H9 (cell line): ENCODE results near the gene FAP. TPM values are rescaled to one million over a fixed set of nuclear protein-coding genes. Genes with fewer than 3 reads are reported as not detected.

Experiments used
- DNase-seq: peaks from one replicate; pipeline ENCODE4 v3.0.0-alpha.2; 2017
- H2AFZ ChIP-seq: one replicate; pipeline ENCODE4 v1.6.1; 2013; ENCODE audit warnings: mild to moderate bottlenecking, low read length, control low read depth, moderate library complexity
- H2AK5ac ChIP-seq: 2 replicates; pipeline ENCODE4 v1.6.1; 2013; ENCODE audit warnings: low read length, control low read depth, mixed read lengths; ENCODE audit not compliant: insufficient read length
- H2BK120ac ChIP-seq: one replicate; pipeline ENCODE4 v1.6.1; 2013; ENCODE audit warnings: low read depth, mild to moderate bottlenecking, low read length, control low read depth, inconsistent platforms; ENCODE audit not compliant: poor library complexity, severe bottlenecking
- H2BK12ac ChIP-seq: 2 replicates; pipeline ENCODE4 v1.6.1; 2013; ENCODE audit warnings: low read length, control low read depth, mixed read lengths, low read depth; ENCODE audit not compliant: insufficient read length
- H2BK15ac ChIP-seq: 2 replicates; pipeline ENCODE4 v1.6.1; 2013; ENCODE audit warnings: low read depth, low read length, control low read depth
- H2BK20ac ChIP-seq: one replicate; pipeline ENCODE4 v1.6.1; 2013; ENCODE audit warnings: low read depth, mild to moderate bottlenecking, low read length, control low read depth, inconsistent platforms; ENCODE audit not compliant: poor library complexity, severe bottlenecking
- H2BK5ac ChIP-seq: 2 replicates; pipeline ENCODE4 v1.6.1; 2013; ENCODE audit warnings: low read length, control low read depth, mixed read lengths; ENCODE audit not compliant: insufficient read length
- H3K14ac ChIP-seq: 2 replicates; pipeline ENCODE4 v1.6.1; 2013; ENCODE audit warnings: low read length, control low read depth; ENCODE audit not compliant: insufficient read depth
- H3K18ac ChIP-seq: 2 replicates; pipeline ENCODE4 v1.6.1; 2013; ENCODE audit warnings: low read depth, mild to moderate bottlenecking, mixed read lengths, low read length, control low read depth; ENCODE audit not compliant: insufficient read length
- H3K23ac ChIP-seq: 2 replicates; pipeline ENCODE4 v1.6.1; 2013; ENCODE audit warnings: low read length, control low read depth, mixed read lengths, low read depth; ENCODE audit not compliant: insufficient read length
- H3K23me2 ChIP-seq: 2 replicates; pipeline ENCODE4 v1.6.1; 2013; ENCODE audit warnings: low read depth, mild to moderate bottlenecking, mixed read lengths, low read length, control low read depth; ENCODE audit not compliant: insufficient read length, poor library complexity, severe bottlenecking
- H3K27ac ChIP-seq: 2 replicates; pipeline ENCODE4 v1.5.1; 2013; ENCODE audit warnings: low read length, control low read depth, mixed read lengths, low read depth; ENCODE audit not compliant: insufficient read length
- H3K27me3 ChIP-seq: 2 replicates; pipeline ENCODE4 v1.6.1; 2013; ENCODE audit warnings: low read length, control low read depth, inconsistent platforms; ENCODE audit not compliant: insufficient read depth
- H3K4ac ChIP-seq: 2 replicates; pipeline ENCODE4 v1.6.1; 2013; ENCODE audit warnings: low read depth, mild to moderate bottlenecking, control low read depth, inconsistent platforms, low read length, moderate library complexity
- H3K4me1 ChIP-seq: 2 replicates; pipeline ENCODE4 v1.6.1; 2013; ENCODE audit warnings: low read length, control low read depth, inconsistent platforms; ENCODE audit not compliant: insufficient read depth
- H3K4me2 ChIP-seq: 2 replicates; pipeline ENCODE4 v1.6.1; 2013; ENCODE audit warnings: low read length, control low read depth, mixed read lengths; ENCODE audit not compliant: insufficient read length, insufficient read depth
- H3K56ac ChIP-seq: 2 replicates; pipeline ENCODE4 v1.6.1; 2013; ENCODE audit warnings: low read depth, mild to moderate bottlenecking, mixed read lengths, low read length, control low read depth; ENCODE audit not compliant: insufficient read length
- H3K79me1 ChIP-seq: 2 replicates; pipeline ENCODE4 v1.6.1; 2013; ENCODE audit warnings: low read depth, mild to moderate bottlenecking, moderate library complexity, low read length, control low read depth, inconsistent platforms; ENCODE audit not compliant: insufficient read depth, poor library complexity, severe bottlenecking
- H3K79me2 ChIP-seq: 2 replicates; pipeline ENCODE4 v1.6.1; 2013; ENCODE audit warnings: low read length, control low read depth, inconsistent platforms; ENCODE audit not compliant: insufficient read depth
- H3K9ac ChIP-seq: 2 replicates; pipeline ENCODE4 v1.6.1; 2013; ENCODE audit warnings: low read length, control low read depth, mixed read lengths; ENCODE audit not compliant: insufficient read length; ENCODE audit errors: extremely low read depth
- H3K9me3 ChIP-seq: one replicate; pipeline ENCODE4 v1.6.1; 2013; ENCODE audit warnings: low read depth, low read length, inconsistent platforms; ENCODE audit not compliant: control insufficient read depth
- H3T11ph ChIP-seq: one replicate; pipeline ENCODE4 v1.6.1; 2013; ENCODE audit warnings: mild to moderate bottlenecking, low read length, control low read depth, inconsistent platforms
- H4K20me1 ChIP-seq: one replicate; pipeline ENCODE4 v1.6.1; 2013; ENCODE audit not compliant: control insufficient read depth, insufficient read length, insufficient read depth
- H4K5ac ChIP-seq: 2 replicates; pipeline ENCODE4 v1.6.1; 2013; ENCODE audit warnings: low read depth, mild to moderate bottlenecking, mixed read lengths, low read length, control low read depth; ENCODE audit not compliant: insufficient read length
- H4K8ac ChIP-seq: replicated peaks from 2 replicates; pipeline ENCODE4 v1.6.1; 2013; ENCODE audit warnings: low read length, control low read depth, mixed read lengths, low read depth; ENCODE audit not compliant: insufficient read length
- H4K91ac ChIP-seq: 2 replicates; pipeline ENCODE4 v1.6.1; 2013; ENCODE audit warnings: low read depth, mild to moderate bottlenecking, moderate library complexity, mixed read lengths, low read length, control low read depth; ENCODE audit not compliant: insufficient read length
- H3K27ac Mint-ChIP-seq, 3 experiments: 2 replicates in 2 of 3; 3 replicates in 1 of 3; pipeline ENCODE4 v1.8.0; 2020 to 2021; ENCODE audit warnings: mixed read lengths in 3 of 3, mild to moderate bottlenecking in 1 of 3, moderate library complexity in 1 of 3
- H3K27me3 Mint-ChIP-seq: 2 replicates; pipeline ENCODE4 v1.8.0; 2021; ENCODE audit warnings: low read depth, mild to moderate bottlenecking, moderate library complexity, mixed read lengths
- H3K36me3 Mint-ChIP-seq, 3 experiments: 2 replicates in 2 of 3; 3 replicates in 1 of 3; pipeline ENCODE4 v1.8.0; 2020 to 2021; ENCODE audit warnings: low read depth in 3 of 3, mixed read lengths in 3 of 3; ENCODE audit not compliant: insufficient read depth in 1 of 3
- H3K4me1 Mint-ChIP-seq, 2 experiments: 2 replicates each; pipeline ENCODE4 v1.8.0; 2020; ENCODE audit warnings: mixed read lengths in 2 of 2
- H3K4me3 Mint-ChIP-seq, 2 experiments: 2 replicates in 1 of 2; 3 replicates in 1 of 2; pipeline ENCODE4 v1.8.0; 2020 to 2021; ENCODE audit warnings: mild to moderate bottlenecking in 2 of 2, mixed read lengths in 2 of 2, moderate library complexity in 1 of 2
- H3K9me3 Mint-ChIP-seq, 2 experiments: 2 replicates in 1 of 2; 3 replicates in 1 of 2; pipeline ENCODE4 v1.8.0; 2020; ENCODE audit warnings: mild to moderate bottlenecking in 2 of 2, mixed read lengths in 2 of 2, moderate library complexity in 1 of 2
- WGBS: extraction: QIAGEN DNeasy Blood & Tissue Kit; methylation state at CpG from one replicate; pipeline ENCODE4 v1.1.7; 2013; ENCODE audit warnings: missing lambda C conversion rate, low lambda C conversion rate, mixed read lengths; ENCODE audit not compliant: insufficient read length; ENCODE audit errors: extremely low coverage; 5-methylcytosine and 5-hydroxymethylcytosine counted together
- total RNA-seq: library from RNA; stranded (reverse); gene quantifications from 2 replicates; pipeline ENCODE4 v1.2.1, GENCODE V29; 2021
- TF ChIP-seq, protein P1 (sequence below): fragments of 200-600 bp; sonication (generic); conservative IDR thresholded peaks from 3 replicates; pipeline ENCODE4 v1.8.0; 2021; ENCODE audit warnings: antibody characterized with exemption, mild to moderate bottlenecking

The FAP gene
- total RNA-seq, 1 experiment from 2014 or later, result not detected

DNA sequence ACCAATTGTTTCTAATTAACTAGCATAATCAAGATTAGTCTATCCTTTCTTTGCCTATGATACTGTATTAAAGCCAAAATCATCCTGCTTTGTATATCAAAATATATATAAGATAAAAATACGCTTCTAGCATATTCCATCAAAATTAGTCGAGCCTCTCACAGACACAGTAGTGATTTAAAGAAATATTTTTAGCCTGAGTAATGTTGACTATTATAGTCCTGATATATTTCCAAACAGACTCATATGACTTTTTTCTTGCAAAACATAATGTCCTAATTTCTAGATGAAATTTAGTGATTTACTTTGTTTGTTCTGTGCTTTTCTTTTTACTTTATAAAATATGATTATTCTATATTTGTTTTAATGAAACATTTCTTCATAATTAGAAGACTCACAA is 30.9 kb downstream of the FAP start:
- Histone ChIP-seq H3K79me1 (no peaks in the 10 kb centered on the region), H2BK20ac (no peak overlapping the region), H3K18ac (no peak overlapping the region), H3K4me1 (no peaks in the 10 kb centered on the region), H2AFZ (no peak overlapping the region), H2BK15ac (no peak overlapping the region), H3T11ph (no peak overlapping the region), H3K23me2 (no peaks in the 10 kb centered on the region), H3K9me3 (no peaks in the 10 kb centered on the region), H3K23ac (no peak overlapping the region), H4K8ac (no peak overlapping the region), H2BK5ac (no peak overlapping the region), H3K27ac (no peak overlapping the region), H3K27me3 (no peaks in the 10 kb centered on the region), H3K56ac (no peak overlapping the region), H2AK5ac (no peak overlapping the region), H3K14ac (no peak overlapping the region), H2BK12ac (no peak overlapping the region), H2BK120ac (no peak overlapping the region), H3K4me2 (no peak overlapping the region), H3K79me2 (no peaks in the 10 kb centered on the region), H4K20me1 (no peaks in the 10 kb centered on the region), H4K91ac (no peak overlapping the region), H3K9ac (no peak overlapping the region), H4K5ac (no peak overlapping the region), H3K4ac (no peak overlapping the region)
- Mint-ChIP-seq H3K4me1 (no peaks in the 10 kb centered on the region), H3K4me3 (no peak overlapping the region), H3K27ac (no peak overlapping the region), H3K36me3 (no peaks in the 10 kb centered on the region), H3K27me3 (no peaks in the 10 kb centered on the region), H3K9me3 (no peaks in the 10 kb centered on the region)
- DNase-seq, result no peak
- no CpG with 5 or more reads among the region's 2 CpGs for WGBS
- TF ChIP-seq, protein P1, sequence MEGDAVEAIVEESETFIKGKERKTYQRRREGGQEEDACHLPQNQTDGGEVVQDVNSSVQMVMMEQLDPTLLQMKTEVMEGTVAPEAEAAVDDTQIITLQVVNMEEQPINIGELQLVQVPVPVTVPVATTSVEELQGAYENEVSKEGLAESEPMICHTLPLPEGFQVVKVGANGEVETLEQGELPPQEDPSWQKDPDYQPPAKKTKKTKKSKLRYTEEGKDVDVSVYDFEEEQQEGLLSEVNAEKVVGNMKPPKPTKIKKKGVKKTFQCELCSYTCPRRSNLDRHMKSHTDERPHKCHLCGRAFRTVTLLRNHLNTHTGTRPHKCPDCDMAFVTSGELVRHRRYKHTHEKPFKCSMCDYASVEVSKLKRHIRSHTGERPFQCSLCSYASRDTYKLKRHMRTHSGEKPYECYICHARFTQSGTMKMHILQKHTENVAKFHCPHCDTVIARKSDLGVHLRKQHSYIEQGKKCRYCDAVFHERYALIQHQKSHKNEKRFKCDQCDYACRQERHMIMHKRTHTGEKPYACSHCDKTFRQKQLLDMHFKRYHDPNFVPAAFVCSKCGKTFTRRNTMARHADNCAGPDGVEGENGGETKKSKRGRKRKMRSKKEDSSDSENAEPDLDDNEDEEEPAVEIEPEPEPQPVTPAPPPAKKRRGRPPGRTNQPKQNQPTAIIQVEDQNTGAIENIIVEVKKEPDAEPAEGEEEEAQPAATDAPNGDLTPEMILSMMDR, result no peak
